GM12878 (cell line): ENCODE data around the gene SEC23IP.

Experiments
- ASH2L ChIP-seq: fragments of 300-600, 200-600 bp; sonication (generic); IDR thresholded peaks from 2 replicates; pipeline ENCODE4 v1.6.1; 2017; ENCODE audit warnings: low read depth, mild to moderate bottlenecking, borderline replicate concordance
- FOXK2 ChIP-seq: fragments of 450-650 bp; IDR thresholded peaks from 2 replicates; pipeline ENCODE4 v1.6.1; 2017; ENCODE audit warnings: mild to moderate bottlenecking, moderate library complexity
- HDAC2 ChIP-seq: fragments of 200-600 bp; sonication (generic); IDR thresholded peaks from 2 replicates; pipeline ENCODE4 v1.6.1; 2017
- NR2F1 ChIP-seq: fragments of 450-650 bp; conservative IDR thresholded peaks from 2 replicates; pipeline ENCODE4 v1.6.1; 2017; ENCODE audit warnings: mild to moderate bottlenecking
- PML ChIP-seq: IDR thresholded peaks from 2 replicates; pipeline ENCODE4 v1.6.1; 2012; ENCODE audit warnings: low read length, inconsistent platforms
- POLR2AphosphoS5 ChIP-seq: IDR thresholded peaks from 2 replicates; pipeline ENCODE4 v1.6.1; 2011; ENCODE audit warnings: mild to moderate bottlenecking, low read length, inconsistent platforms
- SP1 ChIP-seq: IDR thresholded peaks from one replicate; pipeline ENCODE4 v1.6.1; 2011; ENCODE audit warnings: low read depth, low read length
- TF ChIP-seq, protein P1 (sequence below): fragments of 450-650 bp; IDR thresholded peaks from 2 replicates; pipeline ENCODE4 v1.6.1; 2014; ENCODE audit warnings: mild to moderate bottlenecking

DNA sequence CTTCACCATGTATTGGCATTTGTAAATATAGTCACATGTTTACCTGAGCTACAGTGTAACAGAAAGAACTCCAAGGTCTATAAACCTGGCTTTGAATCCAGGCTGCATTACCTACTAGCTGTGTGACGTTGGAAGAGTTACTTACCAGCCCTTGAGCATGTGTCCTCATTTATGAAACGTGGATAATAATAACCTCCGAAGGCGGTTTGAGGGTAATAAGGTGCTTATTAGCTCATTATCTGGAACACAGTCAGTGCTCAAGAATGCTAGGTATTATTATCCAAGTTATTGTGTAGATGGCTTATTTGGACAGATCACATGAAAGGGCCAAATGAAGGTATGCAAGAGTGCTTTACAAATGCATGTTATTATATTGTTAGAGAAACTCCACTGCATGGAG is 64.9 kb downstream of the SEC23IP start:
- no peak for TF ChIP-seq PML
- no peak for TF ChIP-seq ASH2L
- no peak for TF ChIP-seq POLR2AphosphoS5
- TF ChIP-seq, protein P1, sequence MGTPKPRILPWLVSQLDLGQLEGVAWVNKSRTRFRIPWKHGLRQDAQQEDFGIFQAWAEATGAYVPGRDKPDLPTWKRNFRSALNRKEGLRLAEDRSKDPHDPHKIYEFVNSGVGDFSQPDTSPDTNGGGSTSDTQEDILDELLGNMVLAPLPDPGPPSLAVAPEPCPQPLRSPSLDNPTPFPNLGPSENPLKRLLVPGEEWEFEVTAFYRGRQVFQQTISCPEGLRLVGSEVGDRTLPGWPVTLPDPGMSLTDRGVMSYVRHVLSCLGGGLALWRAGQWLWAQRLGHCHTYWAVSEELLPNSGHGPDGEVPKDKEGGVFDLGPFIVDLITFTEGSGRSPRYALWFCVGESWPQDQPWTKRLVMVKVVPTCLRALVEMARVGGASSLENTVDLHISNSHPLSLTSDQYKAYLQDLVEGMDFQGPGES = no peak
- no peak for TF ChIP-seq FOXK2
- TF ChIP-seq SP1 = no peak
- TF ChIP-seq NR2F1 = no peak
- no peak for TF ChIP-seq HDAC2
